ENCODE measurements around the gene ADAMTS17. TPM values are rescaled to one million over a fixed set of nuclear protein-coding genes. Genes with fewer than 3 reads are reported as not detected.

Gene ADAMTS17
- total RNA-seq, 1 experiment from 2014 or later = 4.2 TPM

DNA sequence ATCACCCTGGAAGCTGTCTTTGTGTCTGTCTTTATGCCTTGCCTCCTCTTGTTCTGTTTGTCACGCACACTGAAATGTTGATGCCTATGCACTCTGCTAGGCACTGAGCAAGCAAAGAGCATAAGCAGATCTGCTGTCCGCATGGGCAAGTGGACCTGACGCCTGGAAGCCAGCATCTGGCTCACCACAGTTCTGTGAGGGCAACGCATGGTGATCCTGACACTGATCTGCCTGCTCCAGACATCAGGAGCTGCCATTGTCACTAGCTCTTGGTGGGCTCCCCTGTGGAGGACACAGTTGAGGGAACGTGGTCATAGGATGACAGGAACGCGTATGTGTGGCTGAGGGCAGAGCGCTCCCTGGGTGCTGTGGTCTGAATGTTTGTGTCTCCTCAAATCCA, 234.6 kb downstream of the ADAMTS17 start:
- ATAC-seq (no peak), DNase-seq (ENCODE audit: low read depth, low spot score) (no peak)
- TF ChIP-seq TCF7L2 (IDR thresholded peaks at IDR 0.05; ENCODE audit: borderline replicate concordance, extremely low read depth, insufficient read depth, insufficient read length) = no peak
- no peak for TF ChIP-seq YY1 (IDR thresholded peaks at IDR 0.05; ENCODE audit: extremely low read depth, insufficient replicate concordance, low read depth, low read length)
- Histone ChIP-seq H3K79me2 (ENCODE audit: insufficient read depth, low read length) (no peaks in the 10 kb centered on the region), H3K4me3 (replicated peaks in 1 of 2; ENCODE audit: low read depth in 1 of 2, low read length in 2 of 2) (no peak overlapping the region), H3K27ac (ENCODE audit: low read depth, low read length) (no peak overlapping the region), H3K4me1 (ENCODE audit: control insufficient read depth in 1 of 2, insufficient read depth in 2 of 2, low read length in 2 of 2) (peaks cover 18 to 19% of the 10 kb centered on the region in 2 experiments), H3K9me2 (ENCODE audit: insufficient read depth) (no peaks in the 10 kb centered on the region), H3K27me3 (ENCODE audit: insufficient read depth, low read length) (no peaks in the 10 kb centered on the region), H3K4me2 (ENCODE audit: low read length) (no peak overlapping the region), H3K36me3 (ENCODE audit: control insufficient read depth in 1 of 2, insufficient read depth in 2 of 2, low read length in 2 of 2) (no peaks in the 10 kb centered on the region), H3K9me3 (ENCODE audit: control insufficient read depth in 1 of 2, insufficient read depth in 1 of 2, low read depth in 1 of 2, low read length in 2 of 2) (no peaks in the 10 kb centered on the region), H2AFZ (ENCODE audit: low read depth, low read length, poor library complexity, severe bottlenecking) (no peak overlapping the region), H3K9ac (ENCODE audit: low read length) (no peak overlapping the region), H4K20me1 (ENCODE audit: insufficient read depth) (no peaks in the 10 kb centered on the region)
- BruUV-seq (replicated peaks) = no TSS peak
- CTCF ChIA-PET = no interaction called here
- POLR2A ChIA-PET = no interaction called here
- RAD21 ChIA-PET (ENCODE audit: low non-redundant PET in 1 of 2, low total read pairs in 2 of 2, uncharacterized antibody in 2 of 2, unreplicated experiment in 2 of 2) = no interaction called here
- intact Hi-C loops (cut with micrococcal nuclease) = no loop called here

DNA sequence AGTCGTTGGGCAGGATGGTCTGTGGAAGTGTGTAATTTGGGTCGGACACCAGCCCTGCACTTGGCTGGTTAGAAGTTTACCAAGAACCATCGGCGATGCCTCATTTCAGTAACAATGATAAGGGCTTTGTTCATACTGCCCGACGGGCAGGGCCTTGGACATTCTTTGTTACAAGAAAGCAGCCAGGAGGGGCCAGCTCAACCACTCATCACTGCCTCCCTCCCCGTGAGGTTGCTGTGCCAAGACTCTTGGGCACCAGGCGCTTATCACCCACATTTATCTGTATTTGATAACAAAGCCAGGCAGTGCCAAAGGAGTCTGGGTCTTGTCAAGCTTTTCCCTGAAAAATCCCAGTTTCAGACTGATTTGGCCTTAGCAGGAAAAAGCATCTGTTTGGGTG, 235.0 kb downstream of the ADAMTS17 start:
- Histone ChIP-seq H3K27me3 (ENCODE audit: insufficient read depth, low read length) (no peaks in the 10 kb centered on the region), H3K9ac (ENCODE audit: low read length) (no peak overlapping the region), H2AFZ (ENCODE audit: low read depth, low read length, poor library complexity, severe bottlenecking) (no peak overlapping the region), H3K27ac (ENCODE audit: low read depth, low read length) (no peak overlapping the region), H3K36me3 (ENCODE audit: control insufficient read depth in 1 of 2, insufficient read depth in 2 of 2, low read length in 2 of 2) (no peaks in the 10 kb centered on the region), H3K9me3 (ENCODE audit: control insufficient read depth in 1 of 2, insufficient read depth in 1 of 2, low read depth in 1 of 2, low read length in 2 of 2) (no peaks in the 10 kb centered on the region), H3K9me2 (ENCODE audit: insufficient read depth) (no peaks in the 10 kb centered on the region), H3K4me1 (ENCODE audit: control insufficient read depth in 1 of 2, insufficient read depth in 2 of 2, low read length in 2 of 2) (peaks cover 15% of the 10 kb centered on the region in 2 experiments), H3K4me3 (replicated peaks in 1 of 2; ENCODE audit: low read depth in 1 of 2, low read length in 2 of 2) (no peak overlapping the region), H3K4me2 (ENCODE audit: low read length) (no peak overlapping the region), H3K79me2 (ENCODE audit: insufficient read depth, low read length) (no peaks in the 10 kb centered on the region), H4K20me1 (ENCODE audit: insufficient read depth) (no peaks in the 10 kb centered on the region)
- no TSS peak for BruUV-seq (replicated peaks)
- DNase-seq (ENCODE audit: low read depth, low spot score) = no peak
- TF ChIP-seq SRF (IDR thresholded peaks at IDR 0.05; ENCODE audit: low read depth) (no peak), POLR2AphosphoS5 (IDR thresholded peaks at IDR 0.05; ENCODE audit: low read depth, low read length) (no peak), FOSL1 (IDR thresholded peaks at IDR 0.05; ENCODE audit: low read depth) (no peak), ZFX (IDR thresholded peaks at IDR 0.05) (no peak), SP1 (IDR thresholded peaks at IDR 0.05; ENCODE audit: low read depth) (no peak), TCF7L2 (IDR thresholded peaks at IDR 0.05; ENCODE audit: borderline replicate concordance, extremely low read depth, insufficient read depth, insufficient read length) (no peak)
- TF ChIP-seq, protein P1, sequence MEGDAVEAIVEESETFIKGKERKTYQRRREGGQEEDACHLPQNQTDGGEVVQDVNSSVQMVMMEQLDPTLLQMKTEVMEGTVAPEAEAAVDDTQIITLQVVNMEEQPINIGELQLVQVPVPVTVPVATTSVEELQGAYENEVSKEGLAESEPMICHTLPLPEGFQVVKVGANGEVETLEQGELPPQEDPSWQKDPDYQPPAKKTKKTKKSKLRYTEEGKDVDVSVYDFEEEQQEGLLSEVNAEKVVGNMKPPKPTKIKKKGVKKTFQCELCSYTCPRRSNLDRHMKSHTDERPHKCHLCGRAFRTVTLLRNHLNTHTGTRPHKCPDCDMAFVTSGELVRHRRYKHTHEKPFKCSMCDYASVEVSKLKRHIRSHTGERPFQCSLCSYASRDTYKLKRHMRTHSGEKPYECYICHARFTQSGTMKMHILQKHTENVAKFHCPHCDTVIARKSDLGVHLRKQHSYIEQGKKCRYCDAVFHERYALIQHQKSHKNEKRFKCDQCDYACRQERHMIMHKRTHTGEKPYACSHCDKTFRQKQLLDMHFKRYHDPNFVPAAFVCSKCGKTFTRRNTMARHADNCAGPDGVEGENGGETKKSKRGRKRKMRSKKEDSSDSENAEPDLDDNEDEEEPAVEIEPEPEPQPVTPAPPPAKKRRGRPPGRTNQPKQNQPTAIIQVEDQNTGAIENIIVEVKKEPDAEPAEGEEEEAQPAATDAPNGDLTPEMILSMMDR (IDR thresholded peaks at IDR 0.05 in 2 of 3, conservative IDR thresholded peaks at IDR 0.05 in 1 of 3; ENCODE audit: borderline replicate concordance in 1 of 3, insufficient read depth in 1 of 3, low read depth in 2 of 3, low read length in 2 of 3) = no peak
- TF ChIP-seq, protein P2, sequence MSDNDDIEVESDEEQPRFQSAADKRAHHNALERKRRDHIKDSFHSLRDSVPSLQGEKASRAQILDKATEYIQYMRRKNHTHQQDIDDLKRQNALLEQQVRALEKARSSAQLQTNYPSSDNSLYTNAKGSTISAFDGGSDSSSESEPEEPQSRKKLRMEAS (IDR thresholded peaks at IDR 0.05) = no peak
- RAD21 ChIA-PET (ENCODE audit: low non-redundant PET in 1 of 2, low total read pairs in 2 of 2, uncharacterized antibody in 2 of 2, unreplicated experiment in 2 of 2) = no interaction called here
- CTCF ChIA-PET = no interaction called here
- ATAC-seq = no peak
- intact Hi-C loops (cut with micrococcal nuclease) = no loop called here
- POLR2A ChIA-PET = no interaction called here

Measured in HCT116 (cell line).